HepG2 (cell line): ENCODE results near the gene MEX3A. TPM values are rescaled to one million over a fixed set of nuclear protein-coding genes. Genes with fewer than 3 reads are reported as not detected.

Source experiments
- BRD4 ChIP-seq: sonication (generic); formaldehyde crosslinking; IDR thresholded peaks from 2 replicates; pipeline ENCODE4 v1.4.0; 2020; ENCODE audit warnings: missing genetic modification reagents
- CREBL2 ChIP-seq: sonication (generic); formaldehyde crosslinking; IDR thresholded peaks from 2 replicates; pipeline ENCODE4 v1.8.1; 2023; ENCODE audit warnings: missing genetic modification reagents, mild to moderate bottlenecking, borderline replicate concordance
- FOSL1 ChIP-seq: sonication (generic); formaldehyde crosslinking; IDR thresholded peaks from 2 replicates; pipeline ENCODE4 v1.9.0; 2021; ENCODE audit warnings: missing genetic modification reagents, borderline replicate concordance
- HDAC2 ChIP-seq: sonication (generic); formaldehyde crosslinking; IDR thresholded peaks from 2 replicates; pipeline ENCODE4 v1.4.0; 2020; ENCODE audit warnings: missing genetic modification reagents
- HMGXB3 ChIP-seq: sonication (generic); formaldehyde crosslinking; IDR thresholded peaks from 2 replicates; pipeline ENCODE4 v1.4.0; 2020; ENCODE audit warnings: missing genetic modification reagents, borderline replicate concordance
- HNF1B ChIP-seq: sonication (generic); formaldehyde crosslinking; IDR thresholded peaks from 2 replicates; pipeline ENCODE4 v1.5.1; 2020; ENCODE audit warnings: mild to moderate bottlenecking, moderate library complexity, missing genetic modification reagents
- IRF1 ChIP-seq: sonication (generic); formaldehyde crosslinking; IDR thresholded peaks from 2 replicates; pipeline ENCODE4 v1.4.0; 2020; ENCODE audit warnings: low read depth, mild to moderate bottlenecking, missing genetic modification reagents
- MXD1 ChIP-seq: sonication (generic); formaldehyde crosslinking; IDR thresholded peaks from 2 replicates; pipeline ENCODE4 v1.4.0; 2020; ENCODE audit warnings: mild to moderate bottlenecking, missing genetic modification reagents
- NFIB ChIP-seq: sonication (generic); formaldehyde crosslinking; IDR thresholded peaks from 2 replicates; pipeline ENCODE4 v1.9.0; 2021; ENCODE audit warnings: missing genetic modification reagents, mild to moderate bottlenecking, borderline replicate concordance
- REPIN1 ChIP-seq: sonication (generic); formaldehyde crosslinking; IDR thresholded peaks from 2 replicates; pipeline ENCODE4 v1.8.0; 2022; ENCODE audit warnings: missing genetic modification reagents, low read depth, mild to moderate bottlenecking, borderline replicate concordance
- SNRNP70 ChIP-seq: fragments of 200-400 bp; formaldehyde crosslinking; IDR thresholded peaks from 2 replicates; pipeline ENCODE4 v1.6.1; 2017; ENCODE audit warnings: mild to moderate bottlenecking, low read depth, low read length, moderate library complexity
- TEAD2 ChIP-seq: sonication (generic); formaldehyde crosslinking; IDR thresholded peaks from 2 replicates; pipeline ENCODE4 v1.9.0; 2021; ENCODE audit warnings: missing genetic modification reagents
- TP53 ChIP-seq: sonication (generic); formaldehyde crosslinking; conservative IDR thresholded peaks from 2 replicates; pipeline ENCODE4 v1.4.0; 2020; ENCODE audit warnings: missing genetic modification reagents
- ZNF230 ChIP-seq: sonication (generic); formaldehyde crosslinking; IDR thresholded peaks from 2 replicates; pipeline ENCODE4 v1.4.0; 2020; ENCODE audit warnings: mild to moderate bottlenecking, missing genetic modification reagents
- ZNF326 ChIP-seq: sonication (generic); formaldehyde crosslinking; IDR thresholded peaks from 2 replicates; pipeline ENCODE4 v1.4.0; 2020; ENCODE audit warnings: missing genetic modification reagents, borderline replicate concordance
- ZNF34 ChIP-seq: sonication (generic); formaldehyde crosslinking; IDR thresholded peaks from 2 replicates; pipeline ENCODE4 v1.4.0; 2020; ENCODE audit warnings: mild to moderate bottlenecking, missing genetic modification reagents, borderline replicate concordance
- ZNF570 ChIP-seq: sonication (generic); formaldehyde crosslinking; IDR thresholded peaks from 2 replicates; pipeline ENCODE4 v1.4.0; 2020; ENCODE audit warnings: mild to moderate bottlenecking, missing genetic modification reagents, borderline replicate concordance
- ZNF589 ChIP-seq: sonication (generic); formaldehyde crosslinking; conservative IDR thresholded peaks from 2 replicates; pipeline ENCODE4 v1.8.0; 2022; ENCODE audit warnings: mild to moderate bottlenecking, moderate library complexity, missing genetic modification reagents
- ZNF841 ChIP-seq: sonication (generic); formaldehyde crosslinking; IDR thresholded peaks from 2 replicates; pipeline ENCODE4 v1.8.1; 2023; ENCODE audit warnings: missing genetic modification reagents, borderline replicate concordance
- ZNF878 ChIP-seq: sonication (generic); formaldehyde crosslinking; IDR thresholded peaks from 2 replicates; pipeline ENCODE4 v1.8.1; 2023; ENCODE audit warnings: mild to moderate bottlenecking, missing genetic modification reagents, moderate library complexity
- polyA plus RNA-seq, 8 experiments: library from polyadenylated mRNA; depleted of rRNA in 3 of 8; stranded (reverse) in 7 of 8; unstranded in 1 of 8; fragments of >200 nt; fragmentation: Illumina TruSeq in 4 of 8; extraction: Trizol in 4 of 8; gene quantifications; 2 replicates each; pipeline versions ENCODE4 v1.2.1 to v1.2.3, GENCODE V29; 2011 to 2016; ENCODE audit warnings: low read depth in 4 of 8, missing spikeins in 1 of 8, mixed read lengths in 1 of 8; ENCODE audit not compliant: insufficient read depth in 1 of 8
- total RNA-seq, 5 experiments: library from RNA; depleted of rRNA; stranded (reverse); fragments of >200 nt; fragmentation: Illumina TruSeq; extraction: Trizol; gene quantifications; 2 replicates each; pipeline ENCODE4 v1.2.3, GENCODE V29; 2016; ENCODE audit warnings: low read depth in 1 of 5

MEX3A gene
- total and polyA plus RNA-seq, 2 of the 13 experiments (the other 11 are each of a cell fraction or from before 2014, with no cell fraction given) = 7.6 to 9.1 TPM

- TF ChIP-seq IRF1 (CRISPR knock-in tag) (no peak), HNF1B (CRISPR knock-in tag) (peak; percentile 37; the same call in 1 of the 2 replicates), TEAD2 (CRISPR knock-in tag) (no peak), MXD1 (CRISPR knock-in tag) (no peak), CREBL2 (no peak), FOSL1 (peak; percentile 43; the same call in 1 of the 2 replicates), ZNF34 (CRISPR knock-in tag) (no peak), HMGXB3 (peak; percentile 82; the same call in 1 of the 2 replicates), REPIN1 (CRISPR knock-in tag) (no peak), TP53 (CRISPR knock-in tag) (no peak), ZNF326 (CRISPR knock-in tag) (no peak), ZNF589 (CRISPR knock-in tag) (no peak), NFIB (no peak), SNRNP70 (no peak), ZNF878 (no peak), ZNF841 (CRISPR knock-in tag) (no peak), ZNF230 (CRISPR knock-in tag) (no peak), BRD4 (0 out of 2 replicates have a peak, but pooled peaks have one; percentile 25), ZNF570 (CRISPR knock-in tag) (no peak), HDAC2 (CRISPR knock-in tag) (no peak)
These were observed 40.5 kb upstream of the MEX3A start (continued) for GRCh38 chr1:156122519-156123355.
